Activated CD4-positive, alpha-beta T cell treated with anti-CD3 and anti-CD28 coated beads, Interleukin-2, amount 50 U/mL, for 4 hours (primary cell): ENCODE results near the gene PGGT1B.

ENCODE experiments used
- DNase-seq, 2 experiments: peaks; one replicate each; pipeline ENCODE4 v3.0.0-alpha.2; 2020

Gene PGGT1B

GRCh38 chr5:115262321-115263077 lies at the start of gene PGGT1B:
Gene PGGT1B, minus strand, starts transcription at chr5:115262877. Its CDS starts 26 bp downstream, at chr5:115262851.
- DNase-seq, result peak; percentile 54 to 60

GRCh38 chr5:115309751-115310370 lies 47.2 kb upstream of the PGGT1B start:
- DNase-seq, result no peak

- no peak for DNase-seq
Observed at GRCh38 chr5:115308815-115309214, 46.1 kb upstream of the PGGT1B start.

- DNase-seq, result no peak
Observed at GRCh38 chr5:115306011-115306536, 43.4 kb upstream of the PGGT1B start.

GRCh38 chr5:115304496-115304895 lies 41.8 kb upstream of the PGGT1B start:
- no peak for DNase-seq

- no peak for DNase-seq
Observed at GRCh38 chr5:115298811-115299210, 36.1 kb upstream of the PGGT1B start.

GRCh38 chr5:115297031-115297430 lies 34.4 kb upstream of the PGGT1B start:
- DNase-seq, result no peak

GRCh38 chr5:115296124-115297022 lies 33.7 kb upstream of the PGGT1B start, which contains the start of gene CCDC112:
Gene CCDC112, minus strand, starts transcription at chr5:115296654. Its CDS starts 111 bp downstream, at chr5:115296543.
- DNase-seq, result peak; percentile 78 to 80

- no peak for DNase-seq
Observed at GRCh38 chr5:115295777-115296123, 33.1 kb upstream of the PGGT1B start.

GRCh38 chr5:115291397-115291796 lies 28.7 kb upstream of the PGGT1B start:
- DNase-seq, result no peak

GRCh38 chr5:115289104-115289503 lies 26.4 kb upstream of the PGGT1B start:
- DNase-seq, result no peak

GRCh38 chr5:115284021-115284420 lies 21.3 kb upstream of the PGGT1B start:
- no peak for DNase-seq

GRCh38 chr5:115282131-115282530 lies 19.5 kb upstream of the PGGT1B start:
- no peak for DNase-seq

- DNase-seq, result no peak
Observed at GRCh38 chr5:115274584-115274983, 11.9 kb upstream of the PGGT1B start.

GRCh38 chr5:115272297-115272958 lies 9.8 kb upstream of the PGGT1B start:
- DNase-seq, result no peak

GRCh38 chr5:115271295-115272050 lies 8.8 kb upstream of the PGGT1B start:
- no peak for DNase-seq

GRCh38 chr5:115267617-115268016 lies 4.9 kb upstream of the PGGT1B start:
- DNase-seq, result no peak

- DNase-seq, result no peak
Observed at GRCh38 chr5:115265220-115265619, 2.5 kb upstream of the PGGT1B start.

- no peak for DNase-seq
Observed at GRCh38 chr5:115264786-115265185, 2.1 kb upstream of the PGGT1B start.

- no peak for DNase-seq
Observed at GRCh38 chr5:115263078-115263380, 352 bp upstream of the PGGT1B start.

- no peak for DNase-seq
Observed at GRCh38 chr5:115262011-115262320, 711 bp downstream of the PGGT1B start.

GRCh38 chr5:115260248-115260647 lies 2.4 kb downstream of the PGGT1B start:
- no peak for DNase-seq
